ENCODE data around the gene AIM2.

Gene AIM2

DNA sequence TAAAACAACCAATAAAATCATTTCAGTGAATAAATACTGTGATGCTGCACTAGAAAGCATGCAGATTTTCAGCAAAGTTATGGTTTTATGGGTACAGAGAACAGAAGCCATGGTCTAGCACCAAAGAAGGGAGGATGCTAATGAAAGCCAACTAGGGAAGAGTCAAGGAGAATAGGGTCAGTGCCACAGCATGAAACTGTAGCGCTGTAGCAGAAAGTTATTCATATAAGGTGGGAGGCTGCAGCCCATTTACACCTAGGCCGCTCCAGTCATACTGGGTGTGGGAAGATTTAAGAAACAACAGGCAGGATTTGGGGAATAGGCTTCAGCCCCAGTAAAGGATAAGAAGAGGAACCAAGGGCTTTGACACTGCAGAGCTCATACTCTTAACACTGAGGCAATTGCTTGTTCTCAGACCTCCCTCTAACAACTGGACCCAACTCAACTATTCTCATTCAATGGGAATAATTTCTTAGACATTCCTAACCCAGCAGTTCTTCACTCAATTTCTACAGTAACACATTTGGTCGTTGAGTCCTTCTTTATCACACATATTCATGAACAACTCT lies 62.5 kb downstream of the AIM2 start:
- no peak for DNase-seq

DNA sequence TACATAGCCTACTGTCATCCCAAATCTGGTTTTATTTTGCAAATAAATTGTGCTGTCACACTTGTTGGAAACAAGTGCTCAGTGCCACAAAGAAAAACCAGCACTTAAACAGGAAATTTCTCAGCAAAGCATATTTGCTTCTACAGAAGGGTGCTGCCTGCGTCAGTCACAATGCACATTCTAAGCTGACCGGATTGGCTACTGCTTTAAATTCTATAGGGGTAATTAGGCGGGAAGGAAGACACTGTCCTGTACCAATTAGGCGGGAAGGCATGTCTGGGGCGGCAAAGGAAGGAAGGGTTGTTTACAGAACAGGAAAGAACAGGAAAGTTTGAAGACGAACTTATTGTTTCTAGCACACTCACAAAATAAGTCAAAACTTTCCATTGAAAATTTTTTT lies 64.1 kb downstream of the AIM2 start:
- no peak for DNase-seq

Data from NCI-H2081 (cell line).